K562 (cell line): Measurements from ENCODE around the gene RAP1GAP2.

Experiments used
- EZH2 ChIP-seq: IDR thresholded peaks from 2 replicates; pipeline ENCODE4 v1.6.1; 2012; ENCODE audit warnings: low read depth, mild to moderate bottlenecking, inconsistent platforms, low read length, borderline replicate concordance
- MAX ChIP-seq: sonication (generic); formaldehyde crosslinking; IDR thresholded peaks from 2 replicates; pipeline ENCODE4 v1.9.0; 2022; ENCODE audit warnings: mild to moderate bottlenecking, missing genetic modification reagents
- WHSC1 ChIP-seq: IDR thresholded peaks from one replicate; pipeline ENCODE4 v1.6.1; 2012; ENCODE audit warnings: low read length, control low read depth, inconsistent platforms
- ZFP1 ChIP-seq: fragments of 450-650 bp; formaldehyde crosslinking; IDR thresholded peaks from 2 replicates; pipeline ENCODE4 v1.4.0; 2020; ENCODE audit warnings: mild to moderate bottlenecking, mixed read lengths

GRCh38 chr17:2952174-2952845 is 156.1 kb downstream of the RAP1GAP2 start:
- TF ChIP-seq EZH2 (no peak), WHSC1 (no peak), ZFP1 (CRISPR knock-in tag) (no peak), MAX (CRISPR knock-in tag) (no peak)
